Right forelimb (tissue), 1 donor: ENCODE measurements around the gene CDSN.
"Not testable (repeated sequence)": the region's sequence is repeated elsewhere in the genome, so short reads cannot be mapped to it uniquely, and the experiment has no call there.

ENCODE experiments used
- DNase-seq: peaks from one replicate; pipeline ENCODE4 v3.0.0-alpha.2; 2018

Gene CDSN

GRCh38 chr6:31081872-31082271 is 38.4 kb downstream of the CDSN start:
- DNase-seq = no peak

GRCh38 chr6:31079656-31080261 is 40.5 kb downstream of the CDSN start:
- DNase-seq = peak; percentile 70

- DNase-seq = no peak
These were observed 43.6 kb downstream of the CDSN start for GRCh38 chr6:31076611-31077010.

- no peak for DNase-seq
These were observed 44.7 kb downstream of the CDSN start for GRCh38 chr6:31075528-31075927.

GRCh38 chr6:31074401-31074800 is 45.8 kb downstream of the CDSN start:
- DNase-seq = no peak

- peak; percentile 63 for DNase-seq
These were observed 49.5 kb downstream of the CDSN start for GRCh38 chr6:31070711-31071197.

- DNase-seq = peak; percentile 57
These were observed 51.4 kb downstream of the CDSN start for GRCh38 chr6:31068669-31069340.

GRCh38 chr6:31067891-31068668 is 52.2 kb downstream of the CDSN start:
- not testable (repeated sequence) for DNase-seq

GRCh38 chr6:31067028-31067427 is 53.2 kb downstream of the CDSN start:
- not testable (repeated sequence) for DNase-seq

GRCh38 chr6:31065556-31065955 is 54.7 kb downstream of the CDSN start:
- no peak for DNase-seq
